Effector CD4-positive, alpha-beta T cell (primary cell): ENCODE data around the gene MEGF10.

ENCODE experiments used
- DNase-seq: peaks from one replicate; pipeline ENCODE4 v3.0.0-alpha.2; 2020

MEGF10 gene

DNA sequence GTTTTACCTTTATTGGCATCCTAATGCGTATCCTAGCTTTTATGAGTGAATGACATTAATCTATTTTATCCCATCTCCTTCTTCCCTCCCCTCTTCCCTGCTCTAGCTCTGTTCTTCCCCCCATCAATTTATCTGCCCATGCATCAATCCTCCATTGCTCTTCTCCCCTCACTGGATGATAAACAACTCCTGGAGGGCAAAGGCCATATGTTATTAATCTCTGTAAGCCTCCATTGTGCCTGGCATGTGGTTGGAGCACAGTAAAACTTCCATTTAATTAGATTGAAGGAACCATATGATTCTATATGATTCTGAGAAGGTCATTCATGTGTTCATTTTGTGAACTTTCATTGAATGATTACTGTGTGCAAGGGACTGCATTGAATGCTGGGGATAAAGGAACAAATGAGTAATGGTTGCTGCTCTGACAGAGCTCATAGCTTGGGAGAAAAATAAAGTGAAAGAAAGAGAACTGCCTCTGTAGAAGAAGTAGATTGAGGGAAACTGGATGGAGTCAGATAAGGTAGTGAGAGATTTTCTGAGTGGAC, 85.0 kb downstream of the MEGF10 start:
- no peak for DNase-seq

- DNase-seq: no peak
Measured at GRCh38 chr5:127377651-127378050, 87.1 kb downstream of the MEGF10 start.

DNA sequence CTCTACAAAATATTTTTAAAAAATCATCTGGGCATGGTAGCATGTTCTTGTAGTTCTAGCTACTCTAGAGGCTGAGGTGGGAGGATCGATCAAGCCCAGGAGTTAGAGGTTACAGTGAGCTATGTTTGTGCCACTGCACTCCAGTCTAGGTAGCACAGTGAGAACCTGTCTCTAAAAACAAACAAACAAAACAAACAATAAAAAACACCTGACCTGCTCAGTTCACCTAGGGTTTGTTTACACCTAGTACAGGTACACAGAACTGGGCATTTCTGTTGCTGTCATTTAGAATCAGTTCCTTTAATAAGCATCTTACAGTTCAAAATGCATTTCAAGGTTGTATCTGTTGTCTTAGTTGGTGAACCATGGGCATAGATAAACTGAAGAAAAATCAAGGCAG, 95.3 kb downstream of the MEGF10 start:
- no peak for DNase-seq

- DNase-seq: no peak
Measured at GRCh38 chr5:127386557-127386956, 96.0 kb downstream of the MEGF10 start.

GRCh38 chr5:127389601-127390000, 99.0 kb downstream of the MEGF10 start:
- no peak for DNase-seq

GRCh38 chr5:127392762-127393161, 102.2 kb downstream of the MEGF10 start:
- DNase-seq: no peak

DNA sequence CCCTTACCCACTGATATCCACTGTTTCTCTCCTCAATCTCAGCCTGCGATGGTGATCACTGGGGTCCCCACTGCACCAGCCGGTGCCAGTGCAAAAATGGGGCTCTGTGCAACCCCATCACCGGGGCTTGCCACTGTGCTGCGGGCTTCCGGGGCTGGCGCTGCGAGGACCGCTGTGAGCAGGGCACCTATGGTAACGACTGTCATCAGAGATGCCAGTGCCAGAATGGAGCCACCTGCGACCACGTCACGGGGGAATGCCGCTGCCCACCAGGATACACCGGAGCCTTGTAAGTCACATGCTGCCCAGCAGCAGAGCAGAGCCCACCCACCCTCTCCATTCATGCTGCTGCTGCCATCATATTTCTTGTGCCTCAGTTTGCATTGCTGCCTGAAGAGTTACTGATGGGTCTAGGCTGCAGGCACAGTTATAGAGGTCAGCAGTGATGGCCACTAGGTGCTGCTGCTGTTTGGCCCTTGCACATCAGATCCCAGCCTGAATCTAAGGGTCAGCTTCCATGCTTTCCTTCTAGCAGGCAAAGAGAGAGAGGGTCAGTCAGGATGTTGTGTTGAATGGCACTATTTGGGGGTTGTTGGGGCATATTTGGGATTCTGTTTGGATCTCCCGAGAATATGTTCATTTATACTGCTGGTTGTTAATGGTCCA, 106.0 kb downstream of the MEGF10 start:
- DNase-seq: no peak

GRCh38 chr5:127398508-127398907, 107.9 kb downstream of the MEGF10 start:
- no peak for DNase-seq

- DNase-seq: no peak
Measured at GRCh38 chr5:127399068-127399467, 108.5 kb downstream of the MEGF10 start.

DNA sequence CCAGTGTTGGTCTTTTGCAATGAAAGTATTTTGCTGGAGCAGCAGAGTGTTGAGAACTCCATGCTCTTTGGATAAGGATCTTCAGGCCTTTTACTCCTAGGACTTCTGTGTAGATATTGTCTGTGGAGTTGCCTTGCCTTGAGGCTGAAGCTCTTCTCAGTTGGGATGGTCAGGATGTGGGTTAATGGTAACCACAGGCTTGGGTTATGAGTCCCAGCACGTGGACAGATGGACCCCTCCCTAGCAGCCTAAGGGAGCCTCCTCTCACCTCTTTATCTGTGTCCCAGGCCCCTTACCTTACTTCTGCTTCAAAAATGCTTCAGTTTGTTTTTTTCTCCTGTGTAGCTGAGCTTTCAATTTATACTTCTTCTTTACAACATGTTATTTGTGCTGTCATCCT, 109.9 kb downstream of the MEGF10 start:
- no peak for DNase-seq

DNA sequence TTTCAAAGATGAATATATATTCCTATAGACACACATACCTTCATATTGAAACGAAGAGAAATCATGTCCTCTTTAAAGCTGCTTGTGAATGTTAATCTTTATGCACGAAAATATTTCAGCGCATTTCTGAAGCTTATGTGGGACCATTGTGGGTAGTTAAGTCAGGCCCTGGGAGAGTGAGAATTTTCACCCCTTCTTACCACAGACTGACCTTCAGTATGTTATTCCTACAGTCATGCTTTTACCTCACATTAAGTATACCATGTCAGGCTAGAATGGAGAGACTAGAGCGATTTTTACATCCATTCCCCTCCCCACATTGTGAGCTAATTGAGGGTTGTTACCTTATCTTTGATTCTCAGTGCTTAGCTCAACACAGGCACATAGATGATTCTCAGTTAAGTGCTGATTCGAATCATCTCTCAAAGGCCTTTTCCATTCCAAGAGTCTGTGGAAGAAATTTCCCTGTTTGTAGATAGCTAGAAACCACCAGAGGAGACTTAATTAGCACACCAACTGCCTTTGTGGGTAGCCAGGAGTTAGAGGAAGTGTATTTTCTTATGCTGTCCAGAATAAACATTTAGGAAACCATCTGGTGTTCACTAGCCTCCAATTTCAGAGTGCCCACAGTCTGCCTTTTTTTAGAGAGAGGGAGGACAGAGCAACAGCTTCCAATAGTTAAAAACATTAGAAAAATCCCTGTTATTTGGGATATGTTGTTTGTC, 110.5 kb downstream of the MEGF10 start:
- no peak for DNase-seq

- DNase-seq: no peak
Measured at GRCh38 chr5:127402361-127402760, 111.8 kb downstream of the MEGF10 start.

GRCh38 chr5:127404190-127404589, 113.6 kb downstream of the MEGF10 start:
- no peak for DNase-seq

- DNase-seq: no peak
Measured at GRCh38 chr5:127406326-127407121, 115.9 kb downstream of the MEGF10 start.

- DNase-seq: no peak
Measured at GRCh38 chr5:127409246-127409917, 118.8 kb downstream of the MEGF10 start.

DNA sequence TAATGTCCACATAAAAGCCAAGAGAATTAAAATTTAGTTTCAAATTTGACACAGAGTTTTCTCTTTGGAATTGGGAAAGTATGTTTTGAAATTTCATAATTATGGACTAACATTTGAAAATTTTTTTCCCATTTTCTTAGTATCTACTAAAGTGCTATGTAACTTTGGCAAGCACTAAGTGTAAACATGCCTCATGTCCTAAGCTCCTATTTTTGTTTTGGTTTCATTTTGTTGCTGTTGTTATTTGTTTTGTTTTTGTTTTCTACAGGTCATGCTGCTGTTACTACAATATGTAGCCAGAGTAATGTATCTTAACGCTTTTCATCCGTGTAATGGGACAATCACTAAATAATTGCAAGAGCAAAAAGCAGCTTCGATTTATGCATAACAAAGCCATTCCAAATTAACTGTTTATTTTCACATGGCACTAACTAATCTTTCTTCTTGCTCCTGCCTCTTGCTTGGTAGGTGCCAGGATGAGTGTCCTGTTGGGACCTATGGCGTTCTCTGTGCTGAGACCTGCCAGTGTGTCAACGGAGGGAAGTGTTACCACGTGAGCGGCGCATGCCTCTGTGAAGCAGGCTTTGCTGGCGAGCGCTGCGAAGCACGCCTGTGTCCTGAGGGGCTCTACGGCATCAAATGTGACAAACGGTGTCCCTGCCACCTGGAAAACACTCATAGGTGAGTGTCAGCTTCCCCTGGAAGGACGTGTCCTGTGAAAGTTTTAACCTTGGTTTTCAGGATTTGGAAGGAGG, 119.5 kb downstream of the MEGF10 start:
- DNase-seq: no peak

DNA sequence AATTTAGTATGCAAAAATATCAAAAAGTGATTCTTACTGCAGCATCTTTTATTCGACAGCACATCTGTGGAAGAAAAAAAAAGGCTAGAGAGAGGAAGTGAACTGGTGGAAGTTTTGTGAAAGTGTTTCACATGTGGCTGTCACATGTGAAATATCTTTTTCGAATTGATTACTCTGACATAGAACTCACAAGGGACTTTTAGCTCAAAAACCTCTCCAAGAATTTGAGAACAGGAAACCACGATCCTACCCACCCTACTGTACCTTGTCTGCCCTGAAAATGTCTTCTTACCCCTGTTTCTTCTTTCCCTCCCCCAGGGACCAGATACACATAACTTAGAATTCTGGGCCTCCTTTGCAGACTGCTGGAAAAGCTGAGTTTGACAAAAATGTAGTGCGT, 120.4 kb downstream of the MEGF10 start:
- DNase-seq: no peak

DNA sequence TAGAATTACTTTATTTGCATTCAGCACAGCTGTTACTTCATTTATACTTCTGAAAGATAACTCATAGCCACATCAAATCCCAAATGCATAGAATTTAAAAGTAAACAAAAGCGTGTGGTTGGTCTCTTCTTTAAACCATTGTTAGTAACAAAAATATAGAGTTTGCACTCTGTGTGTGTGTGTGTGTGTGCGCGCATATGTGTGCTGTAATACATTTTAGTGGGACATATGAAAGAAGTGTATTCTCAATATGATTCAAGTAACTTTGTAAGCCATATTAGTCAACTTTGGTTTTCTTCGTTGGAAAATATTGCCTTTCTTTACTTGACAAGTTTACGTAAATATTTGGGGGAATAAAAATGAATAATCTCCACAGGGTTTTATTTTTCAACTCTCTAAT, 120.8 kb downstream of the MEGF10 start:
- DNase-seq: no peak

DNA sequence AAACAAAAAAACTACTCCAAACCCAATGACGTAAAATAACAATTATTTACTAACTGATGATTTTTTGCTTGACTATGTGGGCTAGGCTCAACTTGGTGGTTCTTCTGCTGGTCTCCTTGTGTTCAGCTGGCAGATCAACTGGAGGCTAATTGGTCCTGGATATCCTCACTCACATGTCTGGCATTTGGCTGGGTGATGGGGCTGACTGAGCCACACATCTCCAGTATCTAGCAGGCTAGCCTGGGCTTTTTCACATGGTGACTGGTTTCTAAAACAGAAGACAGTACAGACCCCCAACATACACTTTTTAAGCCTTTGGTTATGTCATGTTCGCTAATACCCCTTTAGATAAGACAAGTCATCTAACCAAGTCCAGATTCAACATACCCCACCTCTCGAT, 122.1 kb downstream of the MEGF10 start:
- no peak for DNase-seq

- no peak for DNase-seq
Measured at GRCh38 chr5:127415034-127415433, 124.4 kb downstream of the MEGF10 start.

DNA sequence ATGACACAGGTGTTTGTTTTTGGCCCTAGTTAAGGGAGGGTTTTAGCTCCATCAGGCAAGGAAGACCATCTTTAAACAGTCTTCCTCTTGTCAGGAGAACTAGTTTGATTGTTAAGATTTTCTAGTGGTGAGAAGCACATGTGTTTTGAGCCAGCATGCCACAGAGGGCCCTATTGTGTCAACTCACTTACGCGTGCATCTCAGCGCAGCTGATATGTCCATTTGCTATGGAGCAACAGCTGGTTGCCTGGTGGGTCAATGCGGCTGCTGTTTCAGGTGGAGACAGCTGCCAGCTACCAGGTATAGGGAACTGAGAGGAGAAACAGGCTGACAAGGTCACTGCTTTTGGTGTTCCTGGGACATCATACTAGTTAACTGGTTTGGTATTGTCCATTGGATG, 126.3 kb downstream of the MEGF10 start:
- DNase-seq: no peak

- no peak for DNase-seq
Measured at GRCh38 chr5:127417528-127417927, 126.9 kb downstream of the MEGF10 start.
